Upper lobe of left lung (tissue), 4 donors: ENCODE measurements around the gene AKNA.

Experiments
- CTCF ChIP-seq, 6 experiments: fragments of 450-650 bp in 4 of 6; fragments of 200-600 bp in 2 of 6; sonication (generic) in 2 of 6; IDR thresholded peaks; one replicate each; pipeline ENCODE4 v1.5.1; 2016 to 2019; ENCODE audit warnings: antibody characterized with exemption in 6 of 6
- EP300 ChIP-seq, 4 donors: sonication (generic); formaldehyde crosslinking; IDR thresholded peaks; one replicate each; pipeline ENCODE4 v1.5.1; 2017; ENCODE audit warnings: antibody characterized with exemption in 4 of 4, control low read depth in 2 of 4
- POLR2A ChIP-seq, 4 donors: fragments of 450-650 bp; IDR thresholded peaks; one replicate each; pipeline ENCODE4 v1.5.1; 2016 to 2017; ENCODE audit warnings: antibody characterized with exemption in 4 of 4, mild to moderate bottlenecking in 2 of 4

- TF ChIP-seq POLR2A (IDR thresholded peaks at IDR 0.05) (peak in 3 of 4 donors; percentile 51 to 84 (median 65)), CTCF (IDR thresholded peaks at IDR 0.05) (peak in 3 of 6 experiments; percentile 19 to 23 (median 19)), EP300 (IDR thresholded peaks at IDR 0.05) (no peak)
Observed at GRCh38 chr9:114397848-114398605, 10.2 kb upstream of the AKNA start.
